MM.1S (cell line): Measurements from ENCODE around the gene PLEK.

Source experiments
- DNase-seq: peaks from one replicate; pipeline ENCODE4 v3.0.0-alpha.2; 2015
- H2AFZ ChIP-seq: fragments of 300-600 bp; sonication (generic); 2 replicates; pipeline ENCODE4 v1.6.0; 2016; ENCODE audit warnings: antibody characterized with exemption, low read length
- H3F3A ChIP-seq: fragments of 300-600 bp; sonication (generic); 2 replicates; pipeline ENCODE4 v1.6.1; 2016; ENCODE audit warnings: mild to moderate bottlenecking, antibody characterized with exemption, low read length, moderate library complexity, mixed read lengths; ENCODE audit not compliant: insufficient read depth
- H3K27ac ChIP-seq: fragments of 300-600 bp; sonication (generic); 2 replicates; pipeline ENCODE4 v1.5.1; 2016; ENCODE audit warnings: mild to moderate bottlenecking, low read length
- H3K27me3 ChIP-seq: fragments of 300-600 bp; sonication (generic); replicated peaks from 2 replicates; pipeline ENCODE4 v1.6.0; 2016; ENCODE audit warnings: low read length; ENCODE audit not compliant: insufficient read depth
- H3K36me3 ChIP-seq: fragments of 300-600 bp; sonication (generic); replicated peaks from 2 replicates; pipeline ENCODE4 v1.6.1; 2016; ENCODE audit warnings: mild to moderate bottlenecking, low read length, mixed read lengths; ENCODE audit not compliant: insufficient read depth
- H3K4me1 ChIP-seq: fragments of 300-600 bp; sonication (generic); 2 replicates; pipeline ENCODE4 v1.6.1; 2016; ENCODE audit warnings: low read length, mixed read lengths
- H3K4me2 ChIP-seq: fragments of 300-600 bp; sonication (generic); 2 replicates; pipeline ENCODE4 v1.6.0; 2016; ENCODE audit warnings: low read depth, low read length
- H3K4me3 ChIP-seq: fragments of 300-600 bp; sonication (generic); 2 replicates; pipeline ENCODE4 v1.5.1; 2016; ENCODE audit warnings: low read length, mixed read lengths
- H3K79me2 ChIP-seq: fragments of 300-600 bp; sonication (generic); 2 replicates; pipeline ENCODE4 v1.6.1; 2016; ENCODE audit warnings: mixed run types, low read length, mixed read lengths
- H3K9ac ChIP-seq: fragments of 300-600 bp; sonication (generic); 2 replicates; pipeline ENCODE4 v1.6.1; 2016; ENCODE audit warnings: low read length, mixed read lengths
- H3K9me2 ChIP-seq: fragments of 300-600 bp; sonication (generic); replicated peaks from 2 replicates; pipeline ENCODE4 v1.6.1; 2016; ENCODE audit warnings: mild to moderate bottlenecking, low read length, mixed read lengths; ENCODE audit not compliant: insufficient read depth
- H3K9me3 ChIP-seq: fragments of 300-600 bp; sonication (generic); replicated peaks from 2 replicates; pipeline ENCODE4 v1.6.1; 2016; ENCODE audit warnings: mild to moderate bottlenecking, low read length, mixed read lengths; ENCODE audit not compliant: insufficient read depth
- H4K20me1 ChIP-seq: fragments of 300-600 bp; sonication (generic); 2 replicates; pipeline ENCODE4 v1.6.1; 2016; ENCODE audit warnings: mild to moderate bottlenecking, low read length, moderate library complexity, mixed read lengths; ENCODE audit not compliant: insufficient read depth
- CTCF ChIP-seq: fragments of 300-600 bp; sonication (generic); IDR thresholded peaks from 2 replicates; pipeline ENCODE4 v1.5.1; 2016; ENCODE audit warnings: antibody characterized with exemption, low read length, mixed read lengths
- EZH2 ChIP-seq: fragments of 300-600 bp; sonication (generic); optimal IDR thresholded peaks from 2 replicates; pipeline ENCODE3; 2017; ENCODE audit warnings: low read depth, mild to moderate bottlenecking, antibody characterized with exemption, low read length, mixed read lengths
- EZH2phosphoT487 ChIP-seq: fragments of 300-600 bp; sonication (generic); IDR thresholded peaks from 2 replicates; pipeline ENCODE4 v1.6.1; 2018; ENCODE audit warnings: antibody characterized with exemption, low read length

Gene PLEK

GRCh38 chr2:68340226-68341061, 24.6 kb upstream of the PLEK start:
- Histone ChIP-seq H3K4me2 (no peak overlapping the region), H3K79me2 (no peaks in the 10 kb centered on the region), H3K36me3 (no peaks in the 10 kb centered on the region), H3F3A (no peaks in the 10 kb centered on the region), H3K9me3 (no peaks in the 10 kb centered on the region), H3K4me1 (no peaks in the 10 kb centered on the region), H3K9me2 (no peaks in the 10 kb centered on the region), H3K27ac (no peak overlapping the region), H3K9ac (no peak overlapping the region), H2AFZ (no peak overlapping the region), H3K4me3 (no peak overlapping the region), H3K27me3 (no peaks in the 10 kb centered on the region), H4K20me1 (no peaks in the 10 kb centered on the region)
- TF ChIP-seq CTCF (no peak), EZH2 (no peak), EZH2phosphoT487 (no peak)
- DNase-seq: no peak

GRCh38 chr2:68341062-68341329, 24.1 kb upstream of the PLEK start:
- Histone ChIP-seq H3K4me1 (no peaks in the 10 kb centered on the region), H4K20me1 (no peaks in the 10 kb centered on the region), H2AFZ (no peak overlapping the region), H3F3A (no peaks in the 10 kb centered on the region), H3K79me2 (no peaks in the 10 kb centered on the region), H3K27me3 (no peaks in the 10 kb centered on the region), H3K36me3 (no peaks in the 10 kb centered on the region), H3K9ac (no peak overlapping the region), H3K4me2 (no peak overlapping the region), H3K4me3 (no peak overlapping the region), H3K27ac (no peak overlapping the region), H3K9me3 (no peaks in the 10 kb centered on the region), H3K9me2 (no peaks in the 10 kb centered on the region)
- TF ChIP-seq EZH2phosphoT487 (no peak), EZH2 (no peak), CTCF (no peak)
- DNase-seq: no peak

GRCh38 chr2:68341583-68341982, 23.5 kb upstream of the PLEK start:
- H3K9me3 ChIP-seq: no peaks in the 10 kb centered on the region
- no peaks in the 10 kb centered on the region for H3F3A ChIP-seq
- no peak overlapping the region for H3K27ac ChIP-seq
- H3K4me2 ChIP-seq: no peak overlapping the region
- no peaks in the 10 kb centered on the region for H3K79me2 ChIP-seq
- no peak overlapping the region for H3K4me3 ChIP-seq
- H3K27me3 ChIP-seq: no peaks in the 10 kb centered on the region
- no peaks in the 10 kb centered on the region for H4K20me1 ChIP-seq
- no peaks in the 10 kb centered on the region for H3K9me2 ChIP-seq
- no peaks in the 10 kb centered on the region for H3K36me3 ChIP-seq
- TF ChIP-seq EZH2 (no peak), EZH2phosphoT487 (no peak), CTCF (no peak)
- H2AFZ ChIP-seq: no peak overlapping the region
- no peak for DNase-seq
- H3K4me1 ChIP-seq: no peaks in the 10 kb centered on the region
- no peak overlapping the region for H3K9ac ChIP-seq
